ENCODE measurements around the gene SKIDA1. TPM values are rescaled to one million over a fixed set of nuclear protein-coding genes. Genes with fewer than 3 reads are reported as not detected.
"Not testable (repeated sequence)": the region's sequence is repeated elsewhere in the genome, so short reads cannot be mapped to it uniquely, and the experiment has no call there.

SKIDA1 gene
- total RNA-seq, 1 experiment from 2014 or later: 0.34 TPM

GRCh38 chr10:21536874-21537273 is 11.4 kb upstream of the SKIDA1 start:
- Histone ChIP-seq H3K36me3 (ENCODE audit: control insufficient read depth in 1 of 2, insufficient read depth in 2 of 2, low read length in 2 of 2) (peaks cover 21 to 25% of the 10 kb centered on the region in 2 experiments), H3K27ac (ENCODE audit: low read depth, low read length) (no peak overlapping the region; the same call in 1 of the 2 replicates), H3K4me3 (replicated peaks in 1 of 2; ENCODE audit: low read depth in 1 of 2, low read length in 2 of 2) (no peak overlapping the region), H4K20me1 (ENCODE audit: insufficient read depth) (no peaks in the 10 kb centered on the region), H3K9me2 (ENCODE audit: insufficient read depth) (no peaks in the 10 kb centered on the region), H3K9me3 (ENCODE audit: control insufficient read depth in 1 of 2, insufficient read depth in 1 of 2, low read depth in 1 of 2, low read length in 2 of 2) (no peaks in the 10 kb centered on the region), H3K79me2 (ENCODE audit: insufficient read depth, low read length) (peaks cover 64% of the 10 kb centered on the region), H3K27me3 (ENCODE audit: insufficient read depth, low read length) (no peaks in the 10 kb centered on the region), H3K9ac (ENCODE audit: low read length) (no peak overlapping the region), H3K4me2 (ENCODE audit: low read length) (peak overlapping the region; percentile 85; the same call in 1 of the 2 replicates), H3K4me1 (ENCODE audit: control insufficient read depth in 1 of 2, insufficient read depth in 2 of 2, low read length in 2 of 2) (peaks cover 13 to 38% of the 10 kb centered on the region in 2 experiments; a peak in 3 of 4 replicates), H2AFZ (ENCODE audit: low read depth, low read length, poor library complexity, severe bottlenecking) (no peak overlapping the region)
- no peak for ATAC-seq
- intact Hi-C loops (cut with micrococcal nuclease): no loop called here
- ChIA-PET RAD21 (ENCODE audit: low non-redundant PET in 1 of 2, low total read pairs in 2 of 2, uncharacterized antibody in 2 of 2, unreplicated experiment in 2 of 2) (no interaction called here), CTCF (interaction anchor here (1.5 kb wide), 1 partner anchor 40 kb away, joined by 6 read pairs; no protein-coding TSS in a partner anchor), POLR2A (no interaction called here)
- BruUV-seq (replicated peaks): no TSS peak
- DNase-seq (ENCODE audit: low read depth, low spot score): no peak
- TF ChIP-seq, protein P1, sequence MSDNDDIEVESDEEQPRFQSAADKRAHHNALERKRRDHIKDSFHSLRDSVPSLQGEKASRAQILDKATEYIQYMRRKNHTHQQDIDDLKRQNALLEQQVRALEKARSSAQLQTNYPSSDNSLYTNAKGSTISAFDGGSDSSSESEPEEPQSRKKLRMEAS (IDR thresholded peaks at IDR 0.05): no peak
- TF ChIP-seq CEBPB (IDR thresholded peaks at IDR 0.05; ENCODE audit: low read depth): no peak
- no peak for TF ChIP-seq EGR1 (IDR thresholded peaks at IDR 0.05; ENCODE audit: low read depth)
- no peak for TF ChIP-seq POLR2A (IDR thresholded peaks at IDR 0.05; ENCODE audit: borderline replicate concordance, extremely low read depth, insufficient read depth, insufficient read length)
- no peak for TF ChIP-seq SRF (IDR thresholded peaks at IDR 0.05; ENCODE audit: low read depth)
- no peak for TF ChIP-seq EZH2 (IDR thresholded peaks at IDR 0.05)
- TF ChIP-seq JUND (IDR thresholded peaks at IDR 0.05): no peak
- TF ChIP-seq FOSL1 (IDR thresholded peaks at IDR 0.05; ENCODE audit: low read depth): no peak

GRCh38 chr10:21535976-21536375 is 10.5 kb upstream of the SKIDA1 start:
- DNase-seq (ENCODE audit: low read depth, low spot score); POLR2A ChIA-PET; H3K9me3 ChIP-seq (ENCODE audit: control insufficient read depth in 1 of 2, insufficient read depth in 1 of 2, low read depth in 1 of 2, low read length in 2 of 2); RAD21 ChIA-PET (ENCODE audit: low non-redundant PET in 1 of 2, low total read pairs in 2 of 2, uncharacterized antibody in 2 of 2, unreplicated experiment in 2 of 2); BruUV-seq (replicated peaks); H2AFZ ChIP-seq (ENCODE audit: low read depth, low read length, poor library complexity, severe bottlenecking); H3K27me3 ChIP-seq (ENCODE audit: insufficient read depth, low read length); H3K9me2 ChIP-seq (ENCODE audit: insufficient read depth); intact Hi-C loops (cut with micrococcal nuclease); CTCF ChIA-PET; H4K20me1 ChIP-seq (ENCODE audit: insufficient read depth); ATAC-seq: not testable (repeated sequence)
- H3K4me1 ChIP-seq (ENCODE audit: control insufficient read depth in 1 of 2, insufficient read depth in 2 of 2, low read length in 2 of 2): peaks cover 16 to 43% of the 10 kb centered on the region in 2 experiments; a peak in 3 of 4 replicates
- peak overlapping the region; percentile 85 for H3K4me2 ChIP-seq (ENCODE audit: low read length)
- peaks cover 16 to 18% of the 10 kb centered on the region in 2 experiments; a peak in 3 of 4 replicates for H3K36me3 ChIP-seq (ENCODE audit: control insufficient read depth in 1 of 2, insufficient read depth in 2 of 2, low read length in 2 of 2)
- H3K4me3 ChIP-seq (replicated peaks in 1 of 2; ENCODE audit: low read depth in 1 of 2, low read length in 2 of 2): peak overlapping the region; percentile 60 to 70; a peak in 2 of 4 replicates
- peak overlapping the region; percentile 76; the same call in 1 of the 2 replicates for H3K27ac ChIP-seq (ENCODE audit: low read depth, low read length)
- H3K79me2 ChIP-seq (ENCODE audit: insufficient read depth, low read length): peaks cover 55% of the 10 kb centered on the region
- peak overlapping the region; percentile 69; the same call in 1 of the 2 replicates for H3K9ac ChIP-seq (ENCODE audit: low read length)
